GM12874 (cell line): Measurements from ENCODE around the gene PACSIN2.

ENCODE experiments used
- TF ChIP-seq, protein P1 (sequence below): IDR thresholded peaks from 2 replicates; pipeline ENCODE4 v1.5.1; 2011; ENCODE audit warnings: low read depth, mild to moderate bottlenecking, control low read depth, low read length, moderate library complexity; ENCODE audit not compliant: insufficient read depth

PACSIN2 gene

DNA sequence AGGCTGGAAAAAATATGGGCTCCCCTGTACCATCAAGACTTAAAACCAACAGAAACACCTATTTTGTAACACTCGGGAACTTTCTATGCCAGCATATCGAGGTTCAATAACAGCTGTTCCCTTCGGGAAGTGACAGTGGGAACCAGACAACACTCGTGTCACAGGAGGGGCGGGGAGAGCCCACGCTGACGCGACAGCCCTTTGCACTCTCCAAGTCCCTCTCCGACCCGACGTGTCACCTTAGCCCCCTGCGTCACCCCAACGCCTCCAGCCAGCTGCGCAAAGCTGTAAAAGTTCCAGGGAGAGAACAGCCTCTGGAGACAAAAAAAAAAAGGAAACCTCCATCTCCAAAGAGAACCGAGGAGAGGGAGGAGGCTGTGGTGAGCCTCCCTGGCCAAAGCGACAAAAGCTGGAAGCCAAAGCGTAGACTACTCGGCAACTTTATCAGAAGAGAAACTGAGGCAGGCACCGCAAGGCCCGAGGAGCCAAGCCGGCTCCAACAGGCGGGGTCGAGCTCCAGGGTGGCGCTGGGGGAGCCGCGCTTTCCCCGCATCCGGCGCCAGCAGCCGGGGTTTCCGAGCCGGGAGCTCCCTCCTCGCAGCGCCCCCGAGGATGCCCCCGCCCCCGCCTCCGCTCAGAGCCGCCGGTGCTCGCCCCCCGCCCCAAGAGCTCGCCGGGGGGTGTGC is 158.6 kb downstream of the PACSIN2 start:
- TF ChIP-seq, protein P1, sequence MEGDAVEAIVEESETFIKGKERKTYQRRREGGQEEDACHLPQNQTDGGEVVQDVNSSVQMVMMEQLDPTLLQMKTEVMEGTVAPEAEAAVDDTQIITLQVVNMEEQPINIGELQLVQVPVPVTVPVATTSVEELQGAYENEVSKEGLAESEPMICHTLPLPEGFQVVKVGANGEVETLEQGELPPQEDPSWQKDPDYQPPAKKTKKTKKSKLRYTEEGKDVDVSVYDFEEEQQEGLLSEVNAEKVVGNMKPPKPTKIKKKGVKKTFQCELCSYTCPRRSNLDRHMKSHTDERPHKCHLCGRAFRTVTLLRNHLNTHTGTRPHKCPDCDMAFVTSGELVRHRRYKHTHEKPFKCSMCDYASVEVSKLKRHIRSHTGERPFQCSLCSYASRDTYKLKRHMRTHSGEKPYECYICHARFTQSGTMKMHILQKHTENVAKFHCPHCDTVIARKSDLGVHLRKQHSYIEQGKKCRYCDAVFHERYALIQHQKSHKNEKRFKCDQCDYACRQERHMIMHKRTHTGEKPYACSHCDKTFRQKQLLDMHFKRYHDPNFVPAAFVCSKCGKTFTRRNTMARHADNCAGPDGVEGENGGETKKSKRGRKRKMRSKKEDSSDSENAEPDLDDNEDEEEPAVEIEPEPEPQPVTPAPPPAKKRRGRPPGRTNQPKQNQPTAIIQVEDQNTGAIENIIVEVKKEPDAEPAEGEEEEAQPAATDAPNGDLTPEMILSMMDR = no peak

DNA sequence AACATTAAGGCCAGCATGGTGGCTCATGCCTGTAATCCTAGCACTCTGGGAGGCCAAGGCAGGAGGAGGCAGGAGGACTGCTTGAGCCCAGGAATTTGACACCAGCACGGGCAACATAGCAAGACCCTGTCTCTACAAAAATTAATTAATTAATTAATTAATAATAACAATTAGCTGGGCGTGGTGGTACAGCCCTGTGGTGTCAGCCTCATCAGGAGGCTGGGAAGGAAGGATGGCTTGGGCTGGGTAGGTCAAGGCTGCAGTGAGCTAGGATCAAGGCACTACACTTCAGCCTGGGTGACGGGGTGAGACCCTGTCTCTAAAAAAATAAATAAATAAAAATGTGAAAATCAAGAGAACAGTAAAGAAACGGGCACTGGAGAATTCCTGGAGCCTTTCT is 159.2 kb downstream of the PACSIN2 start:
- TF ChIP-seq, protein P1 = no peak

DNA sequence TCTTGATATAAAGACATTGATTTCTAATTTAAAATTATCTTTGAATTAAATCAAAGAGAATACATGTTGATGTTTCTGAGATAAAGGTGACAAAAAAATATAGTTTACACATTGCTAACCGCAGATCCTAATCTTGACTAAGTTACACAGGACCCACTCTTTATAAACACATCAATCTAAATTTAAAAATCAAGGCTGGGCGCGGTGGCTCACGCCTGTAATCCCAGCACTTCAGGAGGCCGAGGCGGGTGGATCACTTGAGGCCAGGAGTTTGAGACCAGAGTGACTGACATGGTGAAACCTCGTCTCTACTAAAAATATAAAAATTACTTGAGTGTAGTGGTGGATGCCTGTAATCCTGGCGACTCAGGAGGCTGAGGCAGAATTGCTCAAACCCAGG is 159.7 kb downstream of the PACSIN2 start:
- TF ChIP-seq, protein P1 = no peak

DNA sequence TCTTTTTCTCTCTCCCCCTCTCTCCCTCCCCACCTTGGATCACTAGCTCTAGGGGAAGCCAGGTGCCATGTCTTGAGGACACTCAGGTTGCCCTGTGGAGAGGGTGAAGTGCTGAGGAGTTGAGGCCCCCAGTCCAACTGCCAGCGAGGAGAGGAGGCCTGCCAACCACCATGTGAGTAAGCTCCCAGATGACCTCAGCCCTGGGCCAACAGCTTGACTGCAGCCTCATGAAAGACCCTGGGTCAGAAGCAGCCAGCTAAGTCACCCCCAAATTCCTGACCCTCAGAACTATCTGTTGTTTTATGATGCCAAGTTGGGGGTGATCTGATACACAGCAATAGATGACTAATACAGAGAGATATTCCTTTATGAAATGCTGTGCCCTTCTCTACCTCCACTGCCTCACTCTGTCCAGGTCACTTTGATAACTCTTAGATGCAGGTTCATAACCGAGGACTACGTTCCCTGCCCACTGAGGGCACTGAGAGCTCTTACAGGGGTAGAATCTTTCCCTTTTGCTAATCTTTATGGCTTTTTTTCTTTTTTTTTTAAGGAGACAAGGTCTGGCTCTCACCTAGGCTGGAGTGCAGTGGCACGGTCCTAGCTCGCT is 165.9 kb downstream of the PACSIN2 start:
- TF ChIP-seq, protein P1 = no peak

DNA sequence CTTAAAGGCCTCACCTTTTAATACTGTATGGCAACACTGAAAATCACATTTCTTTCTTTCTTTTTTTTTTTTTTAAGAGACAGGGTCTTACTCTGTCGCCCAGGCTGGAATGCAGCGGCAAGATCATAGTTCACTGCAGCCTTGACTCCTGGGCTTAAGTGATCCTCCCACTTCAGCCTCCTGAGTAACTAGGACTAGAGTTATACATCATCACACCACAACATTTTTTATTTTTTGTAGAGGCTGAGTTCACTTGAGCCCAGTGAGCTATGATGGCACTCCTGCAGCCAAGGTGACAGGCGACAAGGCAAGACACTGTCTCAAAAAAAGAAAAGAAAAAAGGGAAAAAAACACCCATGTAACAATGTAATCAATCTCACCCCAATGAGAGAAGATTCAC is 167.8 kb downstream of the PACSIN2 start:
- TF ChIP-seq, protein P1 = no peak

DNA sequence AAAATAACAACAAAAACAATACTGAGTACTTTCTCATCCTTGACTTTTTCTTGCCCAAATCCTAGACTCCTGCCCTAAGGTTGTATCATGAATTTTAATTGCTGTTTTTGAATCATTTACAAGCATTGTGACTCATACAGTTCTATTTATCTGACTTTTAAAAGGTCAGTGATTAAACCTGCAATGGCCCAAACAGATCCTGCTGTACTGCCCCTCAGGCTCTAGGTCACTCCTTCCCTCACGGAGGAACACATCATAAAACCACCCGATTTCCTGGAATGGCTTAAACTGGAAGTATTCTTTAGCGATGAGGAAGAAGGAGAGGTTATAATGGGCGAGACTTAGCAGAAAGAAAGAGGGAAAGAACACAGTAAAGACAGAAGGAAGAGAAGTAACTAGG is 170.2 kb downstream of the PACSIN2 start:
- TF ChIP-seq, protein P1 = no peak

DNA sequence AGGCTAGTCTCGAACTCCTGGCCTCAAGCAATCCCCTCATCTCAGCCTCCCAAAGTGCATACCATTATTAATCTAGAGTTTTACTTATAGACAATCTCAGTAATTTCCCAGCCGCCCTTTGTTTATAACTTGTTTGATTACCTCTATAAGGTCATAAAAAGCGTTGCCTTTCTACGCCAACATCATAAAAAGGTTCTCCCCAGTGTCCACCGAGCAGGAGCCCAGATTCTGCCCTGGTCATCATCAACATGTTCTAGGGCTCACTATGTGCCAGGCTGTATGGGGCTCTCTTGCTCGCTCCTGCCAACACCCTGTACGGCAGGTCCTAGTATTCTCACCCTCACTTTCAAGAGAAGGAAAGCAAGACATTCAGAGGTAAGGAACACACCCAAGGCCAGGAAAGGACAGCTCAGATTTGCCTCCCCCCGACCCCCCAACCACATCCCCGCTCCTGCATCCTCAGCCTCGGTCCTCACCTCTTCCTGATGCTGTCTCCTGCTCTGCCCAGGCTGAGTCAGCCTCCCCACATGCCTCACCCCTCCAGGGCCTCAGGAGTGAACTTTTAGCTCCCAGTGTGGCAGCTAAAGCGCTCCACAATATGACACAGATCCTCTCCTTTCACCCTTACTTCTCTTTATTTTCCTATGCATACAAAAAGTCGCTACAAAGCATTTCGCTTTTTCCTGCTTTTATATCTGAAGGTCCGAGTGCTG is 172.1 kb downstream of the PACSIN2 start:
- TF ChIP-seq, protein P1 = no peak
